ENCODE data around the gene SNAPC2.

SNAPC2 gene

DNA sequence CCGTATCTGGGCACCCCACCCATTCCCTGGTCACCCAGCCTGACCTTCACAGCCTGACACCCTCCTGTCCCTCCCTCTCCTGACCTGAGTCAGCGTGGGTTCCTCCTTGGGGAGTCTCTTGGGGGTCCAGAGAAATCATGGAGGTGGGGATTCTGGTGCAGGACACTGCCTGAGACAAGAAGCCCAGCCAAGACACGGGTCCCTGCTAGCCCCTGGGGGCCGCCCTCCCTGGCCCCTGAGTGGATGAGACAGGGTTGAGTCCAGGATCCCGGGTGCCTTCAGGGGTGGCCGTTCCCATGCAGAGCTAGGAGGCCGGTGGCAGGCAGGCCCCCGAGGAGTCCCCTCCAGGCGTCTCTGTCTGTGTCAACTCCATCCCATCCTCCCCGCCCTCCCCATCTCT is 14.9 kb upstream of the SNAPC2 start:
- DNase-seq (ENCODE audit: low read depth) = no peak
- TF ChIP-seq, protein P1, sequence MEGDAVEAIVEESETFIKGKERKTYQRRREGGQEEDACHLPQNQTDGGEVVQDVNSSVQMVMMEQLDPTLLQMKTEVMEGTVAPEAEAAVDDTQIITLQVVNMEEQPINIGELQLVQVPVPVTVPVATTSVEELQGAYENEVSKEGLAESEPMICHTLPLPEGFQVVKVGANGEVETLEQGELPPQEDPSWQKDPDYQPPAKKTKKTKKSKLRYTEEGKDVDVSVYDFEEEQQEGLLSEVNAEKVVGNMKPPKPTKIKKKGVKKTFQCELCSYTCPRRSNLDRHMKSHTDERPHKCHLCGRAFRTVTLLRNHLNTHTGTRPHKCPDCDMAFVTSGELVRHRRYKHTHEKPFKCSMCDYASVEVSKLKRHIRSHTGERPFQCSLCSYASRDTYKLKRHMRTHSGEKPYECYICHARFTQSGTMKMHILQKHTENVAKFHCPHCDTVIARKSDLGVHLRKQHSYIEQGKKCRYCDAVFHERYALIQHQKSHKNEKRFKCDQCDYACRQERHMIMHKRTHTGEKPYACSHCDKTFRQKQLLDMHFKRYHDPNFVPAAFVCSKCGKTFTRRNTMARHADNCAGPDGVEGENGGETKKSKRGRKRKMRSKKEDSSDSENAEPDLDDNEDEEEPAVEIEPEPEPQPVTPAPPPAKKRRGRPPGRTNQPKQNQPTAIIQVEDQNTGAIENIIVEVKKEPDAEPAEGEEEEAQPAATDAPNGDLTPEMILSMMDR (IDR thresholded peaks at IDR 0.05; ENCODE audit: control insufficient read depth, extremely low read depth, insufficient read depth) = no peak
- peak overlapping the region; percentile 66 for H3K4me3 ChIP-seq (ENCODE audit: low read depth, low read length)

DNA sequence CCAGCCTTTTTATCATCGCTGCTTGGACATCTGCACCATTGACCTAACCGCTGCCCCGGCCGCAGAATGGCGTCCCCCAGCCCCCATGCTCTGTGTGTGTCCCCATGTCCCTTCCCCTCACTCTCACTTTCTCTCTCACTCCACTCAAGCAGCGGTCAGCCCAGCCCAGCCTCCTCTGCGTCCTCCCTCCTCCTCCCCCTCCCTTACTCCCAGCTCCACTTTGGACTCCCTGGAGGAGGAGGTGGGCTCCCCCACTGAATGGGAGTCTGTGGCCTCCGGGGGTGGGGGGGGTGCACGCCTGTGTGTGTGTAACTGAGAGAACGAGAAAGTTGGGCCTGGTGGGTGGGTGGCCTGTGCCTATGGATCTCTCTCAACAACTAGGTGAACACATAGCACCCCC is 14.3 kb upstream of the SNAPC2 start:
- TF ChIP-seq, protein P1 (IDR thresholded peaks at IDR 0.05; ENCODE audit: control insufficient read depth, extremely low read depth, insufficient read depth) = no peak
- no peak overlapping the region for H3K4me3 ChIP-seq (ENCODE audit: low read depth, low read length)
- no peak for DNase-seq (ENCODE audit: low read depth)

DNA sequence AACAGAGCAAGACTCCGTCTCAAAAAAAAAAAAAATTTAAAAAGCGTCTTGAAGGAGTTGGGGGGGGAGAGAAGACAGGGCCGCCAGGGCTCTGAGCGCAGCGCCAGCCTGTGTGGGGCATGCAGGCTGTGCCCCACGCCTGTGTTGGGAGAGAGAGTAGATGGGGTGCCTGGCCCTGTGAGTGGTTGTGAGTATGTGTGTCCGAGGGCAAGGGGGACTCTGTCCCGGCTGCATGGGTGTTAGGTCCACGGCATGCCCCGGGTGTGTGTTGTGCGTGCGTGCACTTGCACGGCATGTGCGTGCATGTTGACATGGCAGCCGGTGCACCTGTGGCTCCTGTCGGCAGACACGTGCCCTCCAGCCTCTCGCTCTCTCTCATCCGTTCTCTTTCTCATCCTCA is 13.0 kb upstream of the SNAPC2 start:
- TF ChIP-seq, protein P1 (IDR thresholded peaks at IDR 0.05; ENCODE audit: control insufficient read depth, extremely low read depth, insufficient read depth) = no peak
- no peak overlapping the region for H3K4me3 ChIP-seq (ENCODE audit: low read depth, low read length)
- DNase-seq (ENCODE audit: low read depth) = no peak

- no peak overlapping the region for H3K4me3 ChIP-seq (ENCODE audit: low read depth, low read length)
- DNase-seq (ENCODE audit: low read depth) = no peak
- TF ChIP-seq, protein P1 (IDR thresholded peaks at IDR 0.05; ENCODE audit: control insufficient read depth, extremely low read depth, insufficient read depth) = no peak
Measured at GRCh38 chr19:7907544-7907943, 12.6 kb upstream of the SNAPC2 start.

GRCh38 chr19:7908078-7908699 is 11.9 kb upstream of the SNAPC2 start:
- TF ChIP-seq, protein P1 (IDR thresholded peaks at IDR 0.05; ENCODE audit: control insufficient read depth, extremely low read depth, insufficient read depth) = no peak
- H3K4me3 ChIP-seq (ENCODE audit: low read depth, low read length) = no peak overlapping the region
- no peak for DNase-seq (ENCODE audit: low read depth)

GRCh38 chr19:7908742-7909461 is 11.2 kb upstream of the SNAPC2 start:
- TF ChIP-seq, protein P1 (IDR thresholded peaks at IDR 0.05; ENCODE audit: control insufficient read depth, extremely low read depth, insufficient read depth) = no peak
- DNase-seq (ENCODE audit: low read depth) = no peak
- H3K4me3 ChIP-seq (ENCODE audit: low read depth, low read length) = no peak overlapping the region

Measured in LNCaP clone FGC (cell line).